ENCODE data around the gene ZC3H4. TPM values are rescaled to one million over a fixed set of nuclear protein-coding genes. Genes with fewer than 3 reads are reported as not detected.

ZC3H4 gene
- total and polyA plus RNA-seq, 2 donors from 2014 or later, result 5.7 to 55.2 TPM

DNA sequence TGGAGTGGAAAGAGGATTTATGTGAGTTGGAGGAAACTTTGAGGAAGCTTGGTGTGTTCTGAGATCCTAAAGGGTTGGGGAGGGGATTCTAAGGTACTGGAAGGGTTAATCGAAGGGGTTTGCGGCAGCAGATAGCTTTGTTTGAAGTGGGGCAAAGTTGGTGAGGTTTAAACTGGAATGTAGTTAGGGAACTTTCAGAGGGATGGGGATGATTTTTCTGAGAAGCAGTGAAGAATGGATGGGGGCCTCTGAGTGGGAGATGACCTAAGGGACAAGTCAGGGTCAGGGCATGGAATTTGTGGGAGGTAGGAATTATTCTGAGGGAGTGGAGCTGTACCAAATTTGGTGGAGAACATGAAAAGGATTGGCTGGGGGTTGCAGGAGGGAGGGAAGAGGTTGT is 21.0 kb upstream of the ZC3H4 start:
- Histone ChIP-seq H3K36me3 (ENCODE audit: control insufficient read depth in 2 of 3, insufficient read depth in 3 of 3, low read length in 3 of 3) (no peaks in the 10 kb centered on the region), H3K27ac (ENCODE audit: low read depth in 2 of 2, low read length in 2 of 2) (no peak overlapping the region), H3K9ac (ENCODE audit: low read length in 3 of 3) (no peak overlapping the region), H3K4me1 (ENCODE audit: control insufficient read depth in 2 of 3, insufficient read depth in 2 of 3, low read depth in 1 of 3, low read length in 3 of 3) (no peaks in the 10 kb centered on the region), H3K4me3 (ENCODE audit: low read length in 3 of 3) (no peak overlapping the region), H3K9me3 (ENCODE audit: control insufficient read depth in 2 of 3, insufficient read depth in 1 of 3, low read length in 3 of 3) (no peaks in the 10 kb centered on the region), H3K27me3 (ENCODE audit: control insufficient read depth, insufficient read depth, low read length) (no peaks in the 10 kb centered on the region)
- intact Hi-C loops (cut with DNase I), result no loop called here
- FAIRE-seq (no peak), DNase-seq (peak in 1 of 5 donors; percentile 65)
- TF ChIP-seq, protein P1, sequence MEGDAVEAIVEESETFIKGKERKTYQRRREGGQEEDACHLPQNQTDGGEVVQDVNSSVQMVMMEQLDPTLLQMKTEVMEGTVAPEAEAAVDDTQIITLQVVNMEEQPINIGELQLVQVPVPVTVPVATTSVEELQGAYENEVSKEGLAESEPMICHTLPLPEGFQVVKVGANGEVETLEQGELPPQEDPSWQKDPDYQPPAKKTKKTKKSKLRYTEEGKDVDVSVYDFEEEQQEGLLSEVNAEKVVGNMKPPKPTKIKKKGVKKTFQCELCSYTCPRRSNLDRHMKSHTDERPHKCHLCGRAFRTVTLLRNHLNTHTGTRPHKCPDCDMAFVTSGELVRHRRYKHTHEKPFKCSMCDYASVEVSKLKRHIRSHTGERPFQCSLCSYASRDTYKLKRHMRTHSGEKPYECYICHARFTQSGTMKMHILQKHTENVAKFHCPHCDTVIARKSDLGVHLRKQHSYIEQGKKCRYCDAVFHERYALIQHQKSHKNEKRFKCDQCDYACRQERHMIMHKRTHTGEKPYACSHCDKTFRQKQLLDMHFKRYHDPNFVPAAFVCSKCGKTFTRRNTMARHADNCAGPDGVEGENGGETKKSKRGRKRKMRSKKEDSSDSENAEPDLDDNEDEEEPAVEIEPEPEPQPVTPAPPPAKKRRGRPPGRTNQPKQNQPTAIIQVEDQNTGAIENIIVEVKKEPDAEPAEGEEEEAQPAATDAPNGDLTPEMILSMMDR (IDR thresholded peaks at IDR 0.05; ENCODE audit: borderline replicate concordance, extremely low read depth, insufficient read depth), result no peak

DNA sequence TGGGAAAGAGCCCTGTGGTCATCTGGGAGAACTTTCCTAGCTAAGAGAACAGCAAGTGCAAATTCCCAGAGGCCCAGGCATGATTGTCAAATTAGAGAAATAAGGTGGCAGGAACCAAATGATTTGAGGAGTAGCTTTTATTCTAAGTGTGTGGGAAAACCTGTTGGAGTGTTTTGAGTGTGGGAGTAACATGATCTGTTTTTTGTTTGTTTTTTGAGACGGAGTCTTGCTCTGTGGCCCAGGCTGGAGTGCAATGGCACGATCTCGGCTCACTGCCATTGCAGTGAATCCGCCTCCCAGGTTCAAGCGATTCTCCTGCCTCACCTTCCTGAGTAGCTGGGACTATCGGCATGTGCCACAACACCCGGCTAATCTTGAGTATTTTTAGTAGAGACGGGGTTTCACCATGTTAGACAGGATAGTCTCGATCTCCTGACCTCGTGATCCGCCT is 19.5 kb upstream of the ZC3H4 start:
- DNase-seq (no peak), FAIRE-seq (no peak)
- Histone ChIP-seq H3K27me3 (ENCODE audit: control insufficient read depth, insufficient read depth, low read length) (no peaks in the 10 kb centered on the region), H3K36me3 (ENCODE audit: control insufficient read depth in 2 of 3, insufficient read depth in 3 of 3, low read length in 3 of 3) (no peaks in the 10 kb centered on the region), H3K4me3 (ENCODE audit: low read length in 3 of 3) (no peak overlapping the region), H3K27ac (ENCODE audit: low read depth in 2 of 2, low read length in 2 of 2) (no peak overlapping the region), H3K9me3 (ENCODE audit: control insufficient read depth in 2 of 3, insufficient read depth in 1 of 3, low read length in 3 of 3) (no peaks in the 10 kb centered on the region), H3K9ac (ENCODE audit: low read length in 3 of 3) (no peak overlapping the region), H3K4me1 (ENCODE audit: control insufficient read depth in 2 of 3, insufficient read depth in 2 of 3, low read depth in 1 of 3, low read length in 3 of 3) (no peaks in the 10 kb centered on the region)
- intact Hi-C loops (cut with DNase I), result no loop called here
- TF ChIP-seq, protein P1 (IDR thresholded peaks at IDR 0.05; ENCODE audit: borderline replicate concordance, extremely low read depth, insufficient read depth), result no peak

- Histone ChIP-seq H3K36me3 (ENCODE audit: control insufficient read depth in 2 of 3, insufficient read depth in 3 of 3, low read length in 3 of 3) (no peaks in the 10 kb centered on the region), H3K9ac (ENCODE audit: low read length in 3 of 3) (no peak overlapping the region), H3K9me3 (ENCODE audit: control insufficient read depth in 2 of 3, insufficient read depth in 1 of 3, low read length in 3 of 3) (no peaks in the 10 kb centered on the region), H3K27me3 (ENCODE audit: control insufficient read depth, insufficient read depth, low read length) (no peaks in the 10 kb centered on the region), H3K27ac (ENCODE audit: low read depth in 2 of 2, low read length in 2 of 2) (no peak overlapping the region), H3K4me3 (ENCODE audit: low read length in 3 of 3) (no peak overlapping the region), H3K4me1 (ENCODE audit: control insufficient read depth in 2 of 3, insufficient read depth in 2 of 3, low read depth in 1 of 3, low read length in 3 of 3) (no peaks in the 10 kb centered on the region)
- intact Hi-C loops (cut with DNase I), result no loop called here
- TF ChIP-seq, protein P1 (IDR thresholded peaks at IDR 0.05; ENCODE audit: borderline replicate concordance, extremely low read depth, insufficient read depth), result no peak
- DNase-seq, result no peak
- FAIRE-seq, result no peak
Measured at GRCh38 chr19:47132194-47132852, 18.7 kb upstream of the ZC3H4 start.

All from kidney (tissue), 14 donors.